K562 (cell line): ENCODE data around the gene CLASP2. TPM values are rescaled to one million over a fixed set of nuclear protein-coding genes. Genes with fewer than 3 reads are reported as not detected.

Source experiments
- ATAC-seq: fragments of 200-7000 bp; cut with Tn5 transposase; 3 replicates; pipeline ENCODE4 v1.9.1; 2020; ENCODE audit warnings: moderate library complexity
- BruUV-seq: library from RNA; stranded (reverse); fragments of 400-500 nt; replicated peaks from 2 replicates; lab custom pipeline; 2021; lab: Mats Ljungman, UMichigan
- CTCF ChIA-PET: fragments of 300-600 bp; formaldehyde crosslinking; extraction: SDS; loops from one replicate; lab custom pipeline; 2021; ENCODE audit warnings: low intra/inter-chr PET ratio; lab: Yijun Ruan, JAX
- POLR2A ChIA-PET: fragments of 300-600, 350-650 bp; sonication (Branson Sonifier 250); formaldehyde crosslinking; extraction: SDS; loops from one replicate; lab custom pipeline; 2021; ENCODE audit warnings: antibody characterized with exemption, inconsistent platforms; lab: Yijun Ruan, JAX
- DNase-seq, 4 experiments: peaks; one replicate each; pipeline versions ENCODE4 v3.0.0 to v3.0.0-alpha.2; 2011 to 2018; ENCODE audit warnings: low spot score in 3 of 4, mixed read lengths in 3 of 4; ENCODE audit errors: extremely low read depth in 1 of 4
- FAIRE-seq: peaks from 2 replicates; lab custom pipeline; 2011; peaks lifted over from hg19 to GRCh38; lab: Jason Lieb, UNC
- H2AFZ ChIP-seq: 2 replicates; pipeline ENCODE4 v1.6.0; 2011; ENCODE audit warnings: low read depth, low read length, control low read depth, inconsistent platforms
- H3K27ac ChIP-seq: fragments of 200-600 bp; 3 replicates; pipeline ENCODE4 v1.8.0; 2011; ENCODE audit warnings: low read depth, mild to moderate bottlenecking, control low read depth, inconsistent platforms, low read length, moderate library complexity, mixed read lengths; ENCODE audit errors: extremely low read depth
- H3K27me3 ChIP-seq, 2 experiments: fragments of 300-600 bp in 1 of 2; 2 replicates in 1 of 2; 3 replicates in 1 of 2; pipeline versions ENCODE4 v1.6.0 to v1.8.0; 2011; ENCODE audit warnings: inconsistent platforms in 2 of 2, low read length in 2 of 2, mild to moderate bottlenecking in 1 of 2, mixed read lengths in 1 of 2, moderate library complexity in 1 of 2; ENCODE audit not compliant: control insufficient read depth in 2 of 2, insufficient read depth in 2 of 2
- H3K36me3 ChIP-seq: fragments of 300-600 bp; 3 replicates; pipeline ENCODE4 v1.8.0; 2011; ENCODE audit warnings: mild to moderate bottlenecking, low read length, inconsistent platforms; ENCODE audit not compliant: control insufficient read depth, insufficient read depth
- H3K4me1 ChIP-seq, 2 experiments: fragments of 200-600 bp in 1 of 2; replicated peaks in 1 of 2; 2 replicates in 1 of 2; 3 replicates in 1 of 2; pipeline versions ENCODE4 v1.5.1 to v1.8.0; 2011; ENCODE audit warnings: inconsistent platforms in 2 of 2, low read length in 2 of 2, mild to moderate bottlenecking in 1 of 2, mixed read lengths in 1 of 2, moderate library complexity in 1 of 2; ENCODE audit not compliant: control insufficient read depth in 2 of 2, insufficient read depth in 2 of 2
- H3K4me2 ChIP-seq: 2 replicates; pipeline ENCODE4 v1.6.1; 2011; ENCODE audit warnings: low read length, control low read depth, inconsistent platforms, mixed read lengths; ENCODE audit not compliant: insufficient read depth
- H3K4me3 ChIP-seq: fragments of 200-600 bp; sonication (generic), shearing (Covaris generic); 2 replicates; pipeline ENCODE4 v1.5.1; 2016; ENCODE audit warnings: control low read depth, inconsistent platforms
- H3K79me2 ChIP-seq: fragments of 200-600 bp; 3 replicates; pipeline ENCODE4 v1.8.0; 2011; ENCODE audit warnings: low read length, inconsistent platforms; ENCODE audit not compliant: control insufficient read depth, insufficient read depth
- H3K9ac ChIP-seq, 2 experiments: 2 replicates each; pipeline versions ENCODE4 v1.6.0 to v1.6.1; 2011; ENCODE audit warnings: low read depth in 2 of 2, low read length in 2 of 2, control low read depth in 1 of 2, inconsistent platforms in 1 of 2, mild to moderate bottlenecking in 1 of 2, mixed read lengths in 1 of 2; ENCODE audit not compliant: insufficient read depth in 1 of 2
- H3K9me1 ChIP-seq: one replicate; pipeline ENCODE4 v1.6.0; 2011; ENCODE audit warnings: inconsistent platforms, mild to moderate bottlenecking, low read length, moderate library complexity; ENCODE audit not compliant: control insufficient read depth, insufficient read depth
- H3K9me3 ChIP-seq: replicated peaks from 2 replicates; pipeline ENCODE4 v1.5.1; 2011; ENCODE audit warnings: low read depth, low read length, inconsistent platforms; ENCODE audit not compliant: control insufficient read depth, insufficient read depth
- H4K20me1 ChIP-seq: replicated peaks from 2 replicates; pipeline ENCODE4 v1.6.1; 2011; ENCODE audit warnings: low read length, inconsistent platforms, mixed read lengths; ENCODE audit not compliant: control insufficient read depth, insufficient read depth
- BMI1 ChIP-seq: fragments of 150-350 bp; IDR thresholded peaks from 2 replicates; pipeline ENCODE4 v1.6.1; 2014; ENCODE audit warnings: low read length
- CBFA2T2 ChIP-seq: fragments of 450-650 bp; conservative IDR thresholded peaks from 2 replicates; pipeline ENCODE4 v1.6.1; 2017; ENCODE audit warnings: mild to moderate bottlenecking
- CHD2 ChIP-seq: IDR thresholded peaks from 2 replicates; pipeline ENCODE4 v1.6.1; 2011; ENCODE audit warnings: low read depth, low read length
- FIP1L1 ChIP-seq: fragments of 200-400 bp; formaldehyde crosslinking; IDR thresholded peaks from 2 replicates; pipeline ENCODE4 v1.6.1; 2018; ENCODE audit warnings: mild to moderate bottlenecking, low read depth, low read length; ENCODE audit not compliant: poor library complexity, severe bottlenecking
- IFI16 ChIP-seq: fragments of 250-450 bp; sonication (Bioruptor Pico); IDR thresholded peaks from 2 replicates; pipeline ENCODE4 v2.1.2; 2022; ENCODE audit warnings: mild to moderate bottlenecking, inconsistent platforms
- MAFF ChIP-seq: IDR thresholded peaks from 2 replicates; pipeline ENCODE4 v1.6.1; 2012; ENCODE audit warnings: low read length, improper control_type of control experiment
- RBBP5 ChIP-seq: fragments of 200-600 bp; sonication (generic); IDR thresholded peaks from 2 replicates; pipeline ENCODE4 v1.6.1; 2012; ENCODE audit warnings: borderline replicate concordance, mild to moderate bottlenecking, low read length, control low read depth, inconsistent platforms; ENCODE audit not compliant: insufficient read depth, poor library complexity, severe bottlenecking
- ZC3H11A ChIP-seq: IDR thresholded peaks from 2 replicates; pipeline ENCODE4 v1.6.1; 2012; ENCODE audit warnings: low read depth, low read length, improper control_type of control experiment
- ZNF311 ChIP-seq: fragments of 250-450 bp; sonication (Bioruptor Pico); IDR thresholded peaks from 2 replicates; pipeline ENCODE4 v1.4.0; 2020; ENCODE audit warnings: mild to moderate bottlenecking, moderate library complexity
- WGBS: fragments of 100-300 bp; shearing (Covaris generic); methylation state at CpG from one replicate; pipeline ENCODE4 v1.1.6; 2016; ENCODE audit warnings: low coverage, mixed read lengths; ENCODE audit not compliant: insufficient coverage; ENCODE audit errors: missing lambda C conversion rate; 5-methylcytosine and 5-hydroxymethylcytosine counted together
- in situ Hi-C: fragments of 300-500 bp; cut with MboI; formaldehyde crosslinking; loops from 4 replicates; pipeline ENCODE4 v1.15.0; 2018; ENCODE audit warnings: inconsistent platforms, mixed read lengths
- intact Hi-C: fragments of 100-400 bp; cut with micrococcal nuclease; formaldehyde crosslinking; loops from 2 replicates; pipeline ENCODE4 v1.14.2; 2022
- polyA plus RNA-seq, 8 experiments: library from polyadenylated mRNA; depleted of rRNA in 4 of 8; stranded (reverse) in 5 of 8; unstranded in 3 of 8; fragments of >200 nt; fragmentation: Nextera tagmentation in 2 of 8; fragmentation: Illumina TruSeq in 1 of 8; extraction: Ambion mirVana in 2 of 8; extraction: Trizol in 1 of 8; gene quantifications; 2 replicates each; pipeline versions ENCODE4 v1.2.1 to v1.2.3, GENCODE V29; 2011 to 2014; ENCODE audit warnings: inconsistent platforms in 1 of 8, missing spikeins in 1 of 8
- total RNA-seq, 7 experiments: library from RNA; depleted of rRNA in 6 of 7; stranded (reverse); fragments of >200 nt in 6 of 7; fragmentation: Illumina TruSeq in 2 of 7; extraction: Trizol in 2 of 7; gene quantifications; 2 replicates each; pipeline versions ENCODE4 v1.2.1 to v1.2.3, GENCODE V29; 2011 to 2021; ENCODE audit warnings: low replicate concordance in 1 of 7
- TF ChIP-seq, protein P1 (sequence below): fragments of 250-450 bp; sonication (Bioruptor Pico); IDR thresholded peaks from 2 replicates; pipeline ENCODE4 v1.4.0; 2020

CLASP2 gene
- total and polyA plus RNA-seq, 9 of the 15 experiments (the other 6 are each of a cell fraction or from before 2014, with no cell fraction given), result 13.5 to 107 (median 71.8) TPM

DNA sequence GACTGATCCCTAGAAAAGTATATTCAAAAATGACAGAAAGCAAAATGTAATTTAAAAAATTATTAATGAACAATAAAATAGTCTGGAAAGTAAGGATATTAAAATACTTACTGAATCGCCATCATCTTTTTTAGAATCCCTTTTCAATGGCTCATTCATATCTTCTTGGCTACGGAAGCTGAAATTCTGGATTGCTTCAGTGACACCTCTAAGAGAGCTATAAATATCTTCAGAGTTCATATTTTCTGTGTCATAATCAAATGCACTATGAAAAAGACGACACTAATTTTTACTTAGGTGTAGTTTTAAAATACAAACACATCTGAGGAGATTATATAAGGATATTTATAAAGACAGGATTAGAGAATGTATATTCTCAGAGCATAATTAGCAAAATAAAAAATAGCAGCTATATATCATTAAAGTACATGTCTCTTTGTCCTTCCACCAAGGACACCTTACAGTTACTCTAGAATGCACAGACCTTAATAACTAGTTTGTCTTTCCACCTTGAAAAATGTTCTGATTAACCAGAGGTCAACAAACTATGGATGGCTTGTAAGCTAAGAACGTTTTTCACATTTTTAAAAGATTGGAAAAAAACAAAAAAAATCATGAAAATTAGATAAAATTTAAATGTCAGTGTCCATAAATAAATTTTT lies 179.2 kb downstream of the CLASP2 start:
- in situ Hi-C loops, result no loop called here
- no peaks in the 10 kb centered on the region for H3K4me1 ChIP-seq
- no peak overlapping the region for H3K4me2 ChIP-seq
- no peak overlapping the region for H3K9ac ChIP-seq
- H2AFZ ChIP-seq, result no peak overlapping the region
- no TSS peak for BruUV-seq
- H4K20me1 ChIP-seq, result no peaks in the 10 kb centered on the region
- POLR2A ChIA-PET, result interaction anchor here (0.6 kb wide), 1 partner anchor 13 kb away, joined by 3 read pairs; no protein-coding TSS in a partner anchor
- no peak for DNase-seq
- peaks cover 72% of the 10 kb centered on the region for H3K36me3 ChIP-seq
- H3K9me3 ChIP-seq, result no peaks in the 10 kb centered on the region
- ATAC-seq, result no peak
- 78% methylated on average over 4 of the region's 4 CpGs for WGBS
- no peak overlapping the region for H3K27ac ChIP-seq
- no peaks in the 10 kb centered on the region for H3K27me3 ChIP-seq
- no peak overlapping the region for H3K4me3 ChIP-seq
- intact Hi-C loops, result no loop called here
- H3K79me2 ChIP-seq, result no peaks in the 10 kb centered on the region
- FAIRE-seq, result no peak
- no peaks in the 10 kb centered on the region for H3K9me1 ChIP-seq
- CTCF ChIA-PET, result no interaction called here
- TF ChIP-seq IFI16, result no peak
- TF ChIP-seq, protein P1, sequence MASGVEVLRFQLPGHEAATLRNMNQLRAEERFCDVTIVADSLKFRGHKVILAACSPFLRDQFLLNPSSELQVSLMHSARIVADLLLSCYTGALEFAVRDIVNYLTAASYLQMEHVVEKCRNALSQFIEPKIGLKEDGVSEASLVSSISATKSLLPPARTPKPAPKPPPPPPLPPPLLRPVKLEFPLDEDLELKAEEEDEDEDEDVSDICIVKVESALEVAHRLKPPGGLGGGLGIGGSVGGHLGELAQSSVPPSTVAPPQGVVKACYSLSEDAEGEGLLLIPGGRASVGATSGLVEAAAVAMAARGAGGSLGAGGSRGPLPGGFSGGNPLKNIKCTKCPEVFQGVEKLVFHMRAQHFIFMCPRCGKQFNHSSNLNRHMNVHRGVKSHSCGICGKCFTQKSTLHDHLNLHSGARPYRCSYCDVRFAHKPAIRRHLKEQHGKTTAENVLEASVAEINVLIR (CRISPR knock-in tag), result no peak
- no peak for TF ChIP-seq CBFA2T2
- no peak for TF ChIP-seq MAFF
- TF ChIP-seq ZNF311 (CRISPR knock-in tag), result no peak
- TF ChIP-seq FIP1L1, result no peak
- TF ChIP-seq CHD2, result no peak
- TF ChIP-seq ZC3H11A, result no peak
- TF ChIP-seq RBBP5, result no peak
- no peak for TF ChIP-seq BMI1
